Astrocyte of the cerebellum (primary cell): ENCODE measurements around the gene KMT2C.
"Not testable (repeated sequence)": the region's sequence is repeated elsewhere in the genome, so short reads cannot be mapped to it uniquely, and the experiment has no call there.

Experiments used
- DNase-seq: peaks from one replicate; pipeline ENCODE4 v3.0.0-alpha.2; 2011; ENCODE audit warnings: low read depth
- H3K4me3 ChIP-seq: 2 replicates; pipeline ENCODE4 v1.5.1; 2011; ENCODE audit warnings: mild to moderate bottlenecking, low read depth, low read length, moderate library complexity
- in situ Hi-C: cut with HindIII; loops from 2 replicates; pipeline ENCODE4 v1.10.0; 2017; ENCODE audit warnings: low sequenced_read_pairs
- TF ChIP-seq, protein P1 (sequence below): IDR thresholded peaks from 2 replicates; pipeline ENCODE4 v1.5.1; 2012; ENCODE audit warnings: low read length, low read depth, moderate library complexity, mild to moderate bottlenecking; ENCODE audit errors: missing control alignments

Gene KMT2C

GRCh38 chr7:152476551-152476950 is 40.7 kb upstream of the KMT2C start:
- TF ChIP-seq, protein P1, sequence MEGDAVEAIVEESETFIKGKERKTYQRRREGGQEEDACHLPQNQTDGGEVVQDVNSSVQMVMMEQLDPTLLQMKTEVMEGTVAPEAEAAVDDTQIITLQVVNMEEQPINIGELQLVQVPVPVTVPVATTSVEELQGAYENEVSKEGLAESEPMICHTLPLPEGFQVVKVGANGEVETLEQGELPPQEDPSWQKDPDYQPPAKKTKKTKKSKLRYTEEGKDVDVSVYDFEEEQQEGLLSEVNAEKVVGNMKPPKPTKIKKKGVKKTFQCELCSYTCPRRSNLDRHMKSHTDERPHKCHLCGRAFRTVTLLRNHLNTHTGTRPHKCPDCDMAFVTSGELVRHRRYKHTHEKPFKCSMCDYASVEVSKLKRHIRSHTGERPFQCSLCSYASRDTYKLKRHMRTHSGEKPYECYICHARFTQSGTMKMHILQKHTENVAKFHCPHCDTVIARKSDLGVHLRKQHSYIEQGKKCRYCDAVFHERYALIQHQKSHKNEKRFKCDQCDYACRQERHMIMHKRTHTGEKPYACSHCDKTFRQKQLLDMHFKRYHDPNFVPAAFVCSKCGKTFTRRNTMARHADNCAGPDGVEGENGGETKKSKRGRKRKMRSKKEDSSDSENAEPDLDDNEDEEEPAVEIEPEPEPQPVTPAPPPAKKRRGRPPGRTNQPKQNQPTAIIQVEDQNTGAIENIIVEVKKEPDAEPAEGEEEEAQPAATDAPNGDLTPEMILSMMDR, result no peak
- in situ Hi-C loops, result no loop called here
- DNase-seq, result no peak
- H3K4me3 ChIP-seq, result no peak overlapping the region

GRCh38 chr7:152471023-152471620 is 35.3 kb upstream of the KMT2C start:
- H3K4me3 ChIP-seq, in situ Hi-C loops, DNase-seq: not testable (repeated sequence)

GRCh38 chr7:152470251-152471022 is 34.6 kb upstream of the KMT2C start:
- DNase-seq, in situ Hi-C loops, H3K4me3 ChIP-seq: not testable (repeated sequence)

DNA sequence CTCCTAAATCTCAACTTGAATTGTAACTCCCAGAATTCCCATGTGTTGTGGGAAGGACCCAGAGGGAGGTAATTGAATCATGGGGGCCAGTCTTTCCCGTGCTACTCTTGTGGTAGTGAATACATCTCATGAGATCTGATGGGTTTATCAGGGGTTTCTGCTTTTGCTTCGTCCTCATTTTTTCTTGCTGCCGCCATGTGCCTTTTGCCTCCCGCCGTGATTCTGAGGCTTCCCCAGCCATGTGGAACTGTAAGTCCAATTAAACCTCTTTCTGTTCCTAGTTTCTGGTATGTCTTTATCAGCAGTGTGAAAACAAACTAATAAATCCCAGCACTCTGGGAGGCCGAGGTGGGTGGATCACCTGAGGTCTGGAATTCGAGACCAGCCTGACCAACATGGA is 33.8 kb upstream of the KMT2C start:
- DNase-seq, in situ Hi-C loops, H3K4me3 ChIP-seq: not testable (repeated sequence)

DNA sequence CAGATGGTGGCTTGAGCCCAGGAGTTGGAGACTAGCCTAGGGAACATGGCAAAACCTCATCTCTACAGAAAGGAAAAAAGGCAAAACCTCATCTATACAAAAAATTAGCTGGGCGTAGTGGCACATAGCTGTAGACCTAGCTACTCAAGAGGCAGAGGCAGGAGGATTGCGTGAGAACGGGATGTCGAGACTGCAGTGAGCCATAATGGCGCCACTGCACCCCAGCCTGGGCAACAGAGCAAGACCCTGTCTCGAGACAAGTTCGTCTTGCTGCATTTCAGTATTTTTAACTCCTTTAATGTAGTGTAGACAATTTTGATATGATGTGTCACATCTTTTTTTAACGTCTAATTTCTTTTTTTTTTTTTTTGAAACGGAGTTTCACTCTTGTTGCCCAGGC is 31.4 kb upstream of the KMT2C start:
- in situ Hi-C loops, result no loop called here
- TF ChIP-seq, protein P1, result no peak
- DNase-seq, result no peak
- H3K4me3 ChIP-seq, result no peak overlapping the region

- no peak for DNase-seq
- in situ Hi-C loops, result no loop called here
- peak overlapping the region; percentile 67 for H3K4me3 ChIP-seq
- TF ChIP-seq, protein P1, result no peak
These were observed 29.2 kb upstream of the KMT2C start for GRCh38 chr7:152465119-152465387.

DNA sequence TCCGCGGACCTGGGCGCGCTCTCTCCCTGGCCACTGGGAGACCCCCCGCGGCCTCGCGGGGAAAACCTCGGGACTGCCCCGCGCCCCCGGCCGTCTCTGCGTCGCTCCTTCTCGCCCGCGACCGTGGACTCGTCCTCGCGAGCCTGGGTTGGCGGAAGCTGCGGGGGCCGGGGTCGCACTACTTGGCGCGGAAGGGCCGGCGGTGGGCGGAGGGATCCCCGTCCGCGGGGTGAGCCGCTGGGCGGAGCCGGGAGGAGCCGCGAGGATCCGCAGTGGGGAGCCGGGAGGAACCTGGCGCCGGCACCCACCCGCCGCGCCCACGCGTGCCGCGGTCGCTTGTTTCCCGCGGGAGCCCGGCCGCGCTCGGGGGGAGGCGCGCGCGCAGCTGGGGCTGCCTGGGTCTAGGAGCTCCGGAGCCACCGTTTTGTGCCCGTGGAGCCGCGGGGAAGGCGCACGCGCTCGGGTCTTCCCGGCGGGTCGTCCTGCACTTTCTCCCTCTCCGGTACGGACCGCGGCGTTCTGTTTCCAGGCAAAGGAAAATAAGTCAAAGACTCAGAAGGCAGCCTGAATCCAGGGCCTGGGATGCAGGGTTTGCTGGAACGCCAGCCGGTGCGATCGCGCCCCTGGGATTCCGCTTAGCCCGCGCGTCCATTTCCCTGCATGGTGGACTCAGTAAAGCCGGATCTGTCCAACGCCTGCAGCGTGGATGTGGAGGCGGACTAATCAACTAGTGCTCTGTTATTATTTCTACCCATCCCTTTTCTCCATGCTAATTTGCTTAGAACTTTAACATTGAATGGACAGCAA is 28.7 kb upstream of the KMT2C start:
- TF ChIP-seq, protein P1, result no peak
- peak overlapping the region; percentile 67 for H3K4me3 ChIP-seq
- DNase-seq, result peak; percentile 39
- in situ Hi-C loops, result no loop called here

GRCh38 chr7:152463709-152464311 is 28.0 kb upstream of the KMT2C start:
- H3K4me3 ChIP-seq, result peak overlapping the region; percentile 71
- DNase-seq, result peak; percentile 97
- TF ChIP-seq, protein P1, result no peak
- in situ Hi-C loops, result no loop called here
